ENCODE measurements around the gene GLRA3.

- TF ChIP-seq CTCF (IDR thresholded peaks at IDR 0.05 in 4 of 5, conservative IDR thresholded peaks at IDR 0.05 in 1 of 5) (no peak), POLR2A (IDR thresholded peaks at IDR 0.05) (no peak)
Measured at GRCh38 chr4:174794543-174795094, 34.4 kb downstream of the GLRA3 start.
